HepG2 (cell line): ENCODE measurements around the gene PHKG2. TPM values are rescaled to one million over a fixed set of nuclear protein-coding genes. Genes with fewer than 3 reads are reported as not detected.

Source experiments
- ATAC-seq: fragments of 200-7000 bp; cut with Tn5 transposase; 3 replicates; pipeline ENCODE4 v1.9.1; 2020; ENCODE audit warnings: mild to moderate bottlenecking, moderate library complexity
- BruUV-seq: library from RNA; stranded (reverse); fragments of 400-500 nt; replicated peaks from 2 replicates; lab custom pipeline; 2021; lab: Mats Ljungman, UMichigan
- CTCF ChIA-PET: fragments of 300-600 bp; formaldehyde crosslinking; extraction: SDS; loops from one replicate; lab custom pipeline; 2021; ENCODE audit warnings: low total read pairs, inconsistent platforms, low intra/inter-chr PET ratio; lab: Yijun Ruan, JAX
- POLR2A ChIA-PET: fragments of 350-600 bp; sonication (Branson Sonifier 250); formaldehyde crosslinking; loops from one replicate; lab custom pipeline; 2020; ENCODE audit warnings: antibody characterized with exemption, inconsistent platforms; lab: Yijun Ruan, JAX
- DNase-seq: peaks from one replicate; pipeline ENCODE4 v3.0.0-alpha.2; 2015; ENCODE audit warnings: low spot score
- FAIRE-seq: peaks from 3 replicates; lab custom pipeline; 2011; peaks lifted over from hg19 to GRCh38; lab: Jason Lieb, UNC
- H2AFZ ChIP-seq: one replicate; pipeline ENCODE4 v1.6.1; 2011; ENCODE audit warnings: low read length, inconsistent platforms
- H3K27ac ChIP-seq: fragments of 300-600 bp; 3 replicates; pipeline ENCODE4 v1.8.0; 2011; ENCODE audit warnings: mixed run types, mild to moderate bottlenecking, mixed read lengths, low read length, inconsistent platforms; ENCODE audit not compliant: insufficient read depth; ENCODE audit errors: extremely low read length
- H3K27me3 ChIP-seq, 2 experiments: fragments of 200-600 bp in 1 of 2; 2 replicates in 1 of 2; 3 replicates in 1 of 2; pipeline versions ENCODE4 v1.6.0 to v1.8.0; 2011; ENCODE audit warnings: low read length in 2 of 2, mild to moderate bottlenecking in 2 of 2, moderate library complexity in 2 of 2, inconsistent platforms in 1 of 2; ENCODE audit not compliant: insufficient read depth in 2 of 2, control insufficient read depth in 1 of 2
- H3K36me3 ChIP-seq, 2 experiments: fragments of 200-600 bp in 1 of 2; replicated peaks in 1 of 2; 2 replicates in 1 of 2; 3 replicates in 1 of 2; pipeline versions ENCODE4 v1.5.1 to v1.8.0; 2011; ENCODE audit warnings: low read length in 2 of 2, inconsistent platforms in 1 of 2; ENCODE audit not compliant: insufficient read depth in 2 of 2, control insufficient read depth in 1 of 2
- H3K4me1 ChIP-seq: 2 replicates; pipeline ENCODE4 v1.5.1; 2012; ENCODE audit warnings: low read length, inconsistent platforms; ENCODE audit not compliant: insufficient read depth
- H3K4me2 ChIP-seq: 2 replicates; pipeline ENCODE4 v1.6.0; 2011; ENCODE audit warnings: low read depth, low read length, inconsistent platforms
- H3K4me3 ChIP-seq, 3 experiments: fragments of 200-600 bp in 1 of 3; sonication (generic), shearing (Covaris generic) in 1 of 3; replicated peaks in 1 of 3; 2 replicates each; pipeline ENCODE4 v1.5.1; 2011 to 2016; ENCODE audit warnings: low read length in 3 of 3, inconsistent platforms in 2 of 3, low read depth in 2 of 3, mild to moderate bottlenecking in 2 of 3, control low read depth in 1 of 3, mixed read lengths in 1 of 3; ENCODE audit not compliant: insufficient read depth in 1 of 3
- H3K79me2 ChIP-seq: one replicate; pipeline ENCODE4 v1.6.1; 2011; ENCODE audit warnings: low read length, inconsistent platforms; ENCODE audit not compliant: insufficient read depth
- H3K9ac ChIP-seq: 2 replicates; pipeline ENCODE4 v1.6.0; 2011; ENCODE audit warnings: mild to moderate bottlenecking, low read depth, low read length, inconsistent platforms; ENCODE audit not compliant: insufficient read depth
- H3K9me3 ChIP-seq: 2 replicates; pipeline ENCODE4 v1.5.1; 2012; ENCODE audit warnings: mild to moderate bottlenecking, low read length
- H4K20me1 ChIP-seq: 2 replicates; pipeline ENCODE4 v1.6.0; 2011; ENCODE audit warnings: inconsistent platforms, mild to moderate bottlenecking, low read length, moderate library complexity; ENCODE audit not compliant: insufficient read depth
- EZH2 ChIP-seq: conservative IDR thresholded peaks from 2 replicates; pipeline ENCODE4 v1.6.1; 2012; ENCODE audit warnings: mild to moderate bottlenecking, low read depth, low read length, moderate library complexity
- HMG20A ChIP-seq: IDR thresholded peaks from 2 replicates; pipeline ENCODE4 v1.6.1; 2016; ENCODE audit warnings: borderline replicate concordance
- SKI ChIP-seq: fragments of 450-650 bp; IDR thresholded peaks from one replicate; pipeline ENCODE4 v1.6.1; 2018; ENCODE audit warnings: mild to moderate bottlenecking; ENCODE audit not compliant: partially characterized antibody
- TBP ChIP-seq: sonication (generic); formaldehyde crosslinking; IDR thresholded peaks from 2 replicates; pipeline ENCODE4 v1.5.0; 2020; ENCODE audit warnings: missing genetic modification reagents
- ZC3H13 ChIP-seq: sonication (generic); formaldehyde crosslinking; IDR thresholded peaks from 2 replicates; pipeline ENCODE4 v1.8.1; 2023; ENCODE audit warnings: mild to moderate bottlenecking, missing genetic modification reagents, moderate library complexity
- ZNF460 ChIP-seq: sonication (generic); formaldehyde crosslinking; IDR thresholded peaks from 2 replicates; pipeline ENCODE4 v1.5.1; 2020; ENCODE audit warnings: missing genetic modification reagents, mild to moderate bottlenecking, borderline replicate concordance
- ZNF562 ChIP-seq: sonication (generic); formaldehyde crosslinking; IDR thresholded peaks from 2 replicates; pipeline ENCODE4 v1.8.0; 2022; ENCODE audit warnings: missing genetic modification reagents, borderline replicate concordance
- ZNF564 ChIP-seq: sonication (generic); formaldehyde crosslinking; IDR thresholded peaks from 2 replicates; pipeline ENCODE4 v1.8.1; 2023; ENCODE audit warnings: mild to moderate bottlenecking, missing genetic modification reagents
- ZNF644 ChIP-seq: IDR thresholded peaks from 2 replicates; pipeline ENCODE4 v1.6.1; 2016; ENCODE audit warnings: low read depth
- ZNF776 ChIP-seq: sonication (generic); formaldehyde crosslinking; IDR thresholded peaks from 2 replicates; pipeline ENCODE4 v1.4.0; 2020; ENCODE audit warnings: mild to moderate bottlenecking, missing genetic modification reagents
- ZSCAN29 ChIP-seq: sonication (generic); formaldehyde crosslinking; conservative IDR thresholded peaks from 2 replicates; pipeline ENCODE4 v1.4.0; 2020; ENCODE audit warnings: mild to moderate bottlenecking, missing genetic modification reagents
- WGBS: methylation state at CpG from one replicate; pipeline ENCODE4 v1.1.6; 2017; ENCODE audit warnings: low lambda C conversion rate; 5-methylcytosine and 5-hydroxymethylcytosine counted together
- in situ Hi-C: cut with HindIII; loops from 2 replicates; pipeline ENCODE4 v1.10.0; 2017; ENCODE audit warnings: low pct_unique_long_range_greater_than_20kb; ENCODE audit not compliant: extremely low pct_ligation_motif_present
- intact Hi-C: fragments of 100-400 bp; cut with micrococcal nuclease; formaldehyde crosslinking; loops from one replicate; pipeline ENCODE4 v1.10.0; 2022; ENCODE audit not compliant: unreplicated experiment
- polyA plus RNA-seq, 8 experiments: library from polyadenylated mRNA; depleted of rRNA in 3 of 8; stranded (reverse) in 7 of 8; unstranded in 1 of 8; fragments of >200 nt; fragmentation: Illumina TruSeq in 4 of 8; extraction: Trizol in 4 of 8; gene quantifications; 2 replicates each; pipeline versions ENCODE4 v1.2.1 to v1.2.3, GENCODE V29; 2011 to 2016; ENCODE audit warnings: low read depth in 4 of 8, missing spikeins in 1 of 8, mixed read lengths in 1 of 8; ENCODE audit not compliant: insufficient read depth in 1 of 8
- total RNA-seq, 5 experiments: library from RNA; depleted of rRNA; stranded (reverse); fragments of >200 nt; fragmentation: Illumina TruSeq; extraction: Trizol; gene quantifications; 2 replicates each; pipeline ENCODE4 v1.2.3, GENCODE V29; 2016; ENCODE audit warnings: low read depth in 1 of 5
- TF ChIP-seq, protein P1 (sequence below): sonication (generic); formaldehyde crosslinking; conservative IDR thresholded peaks from 2 replicates; pipeline ENCODE4 v1.8.0; 2022; ENCODE audit warnings: missing genetic modification reagents
- TF ChIP-seq, protein P2 (sequence below): IDR thresholded peaks from 2 replicates; pipeline ENCODE4 v1.6.1; 2016; ENCODE audit warnings: low read depth
- TF ChIP-seq, protein P3 (sequence below): sonication (generic); formaldehyde crosslinking; IDR thresholded peaks from 2 replicates; pipeline ENCODE4 v1.5.1; 2020; ENCODE audit warnings: missing genetic modification reagents, mild to moderate bottlenecking, borderline replicate concordance
- TF ChIP-seq, protein P4 (sequence below): sonication (generic); formaldehyde crosslinking; IDR thresholded peaks from 2 replicates; pipeline ENCODE4 v1.4.0; 2020; ENCODE audit warnings: missing genetic modification reagents, borderline replicate concordance
- TF ChIP-seq, protein P5 (sequence below): IDR thresholded peaks from 2 replicates; pipeline ENCODE4 v1.6.1; 2018; ENCODE audit warnings: missing genetic modification reagents

The PHKG2 gene
- total and polyA plus RNA-seq, 2 of the 13 experiments (the other 11 are each of a cell fraction or from before 2014, with no cell fraction given) = 37.4 to 42.1 TPM

DNA sequence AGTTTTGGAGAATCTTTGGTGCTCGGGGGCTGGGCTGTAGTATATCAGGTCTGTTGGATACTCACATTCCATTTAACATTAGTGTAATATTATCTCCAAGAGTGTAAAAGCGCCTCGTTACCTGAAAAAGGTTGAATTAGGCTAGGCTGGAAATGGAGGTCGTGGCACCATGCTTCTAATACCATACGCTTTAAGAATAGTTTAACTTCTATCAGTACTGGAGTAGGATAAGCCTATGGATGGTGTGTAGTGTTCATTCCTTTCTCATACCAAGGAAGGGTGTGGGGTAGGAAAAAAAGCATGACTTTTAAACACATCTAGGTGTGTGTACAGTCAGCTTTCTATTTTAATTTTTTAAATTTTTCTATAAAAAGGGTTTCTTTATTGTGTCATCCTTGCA lies 47.3 kb upstream of the PHKG2 start:
- intact Hi-C loops = no loop called here
- WGBS = 97% methylated on average over 5 of the region's 5 CpGs
- TF ChIP-seq ZNF564 (no peak), ZC3H13 (no peak), ZNF460 (CRISPR knock-in tag) (no peak), ZSCAN29 (CRISPR knock-in tag) (no peak), HMG20A (CRISPR knock-in tag) (no peak), ZNF644 (CRISPR knock-in tag) (no peak), SKI (no peak), EZH2 (no peak), ZNF776 (no peak), ZNF562 (CRISPR knock-in tag) (no peak), TBP (CRISPR knock-in tag) (no peak)
- TF ChIP-seq, protein P1, sequence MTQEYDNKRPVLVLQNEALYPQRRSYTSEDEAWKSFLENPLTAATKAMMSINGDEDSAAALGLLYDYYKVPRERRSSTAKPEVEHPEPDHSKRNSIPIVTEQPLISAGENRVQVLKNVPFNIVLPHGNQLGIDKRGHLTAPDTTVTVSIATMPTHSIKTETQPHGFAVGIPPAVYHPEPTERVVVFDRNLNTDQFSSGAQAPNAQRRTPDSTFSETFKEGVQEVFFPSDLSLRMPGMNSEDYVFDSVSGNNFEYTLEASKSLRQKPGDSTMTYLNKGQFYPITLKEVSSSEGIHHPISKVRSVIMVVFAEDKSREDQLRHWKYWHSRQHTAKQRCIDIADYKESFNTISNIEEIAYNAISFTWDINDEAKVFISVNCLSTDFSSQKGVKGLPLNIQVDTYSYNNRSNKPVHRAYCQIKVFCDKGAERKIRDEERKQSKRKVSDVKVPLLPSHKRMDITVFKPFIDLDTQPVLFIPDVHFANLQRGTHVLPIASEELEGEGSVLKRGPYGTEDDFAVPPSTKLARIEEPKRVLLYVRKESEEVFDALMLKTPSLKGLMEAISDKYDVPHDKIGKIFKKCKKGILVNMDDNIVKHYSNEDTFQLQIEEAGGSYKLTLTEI = no peak
- TF ChIP-seq, protein P2, sequence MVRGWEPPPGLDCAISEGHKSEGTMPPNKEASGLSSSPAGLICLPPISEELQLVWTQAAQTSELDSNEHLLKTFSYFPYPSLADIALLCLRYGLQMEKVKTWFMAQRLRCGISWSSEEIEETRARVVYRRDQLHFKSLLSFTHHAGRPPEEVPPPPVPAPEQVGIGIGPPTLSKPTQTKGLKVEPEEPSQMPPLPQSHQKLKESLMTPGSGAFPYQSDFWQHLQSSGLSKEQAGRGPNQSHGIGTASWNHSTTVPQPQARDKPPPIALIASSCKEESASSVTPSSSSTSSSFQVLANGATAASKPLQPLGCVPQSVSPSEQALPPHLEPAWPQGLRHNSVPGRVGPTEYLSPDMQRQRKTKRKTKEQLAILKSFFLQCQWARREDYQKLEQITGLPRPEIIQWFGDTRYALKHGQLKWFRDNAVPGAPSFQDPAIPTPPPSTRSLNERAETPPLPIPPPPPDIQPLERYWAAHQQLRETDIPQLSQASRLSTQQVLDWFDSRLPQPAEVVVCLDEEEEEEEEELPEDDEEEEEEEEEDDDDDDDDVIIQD (CRISPR knock-in tag) = no peak
- TF ChIP-seq, protein P3, sequence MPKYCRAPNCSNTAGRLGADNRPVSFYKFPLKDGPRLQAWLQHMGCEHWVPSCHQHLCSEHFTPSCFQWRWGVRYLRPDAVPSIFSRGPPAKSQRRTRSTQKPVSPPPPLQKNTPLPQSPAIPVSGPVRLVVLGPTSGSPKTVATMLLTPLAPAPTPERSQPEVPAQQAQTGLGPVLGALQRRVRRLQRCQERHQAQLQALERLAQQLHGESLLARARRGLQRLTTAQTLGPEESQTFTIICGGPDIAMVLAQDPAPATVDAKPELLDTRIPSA (CRISPR knock-in tag) = no peak
- TF ChIP-seq, protein P4, sequence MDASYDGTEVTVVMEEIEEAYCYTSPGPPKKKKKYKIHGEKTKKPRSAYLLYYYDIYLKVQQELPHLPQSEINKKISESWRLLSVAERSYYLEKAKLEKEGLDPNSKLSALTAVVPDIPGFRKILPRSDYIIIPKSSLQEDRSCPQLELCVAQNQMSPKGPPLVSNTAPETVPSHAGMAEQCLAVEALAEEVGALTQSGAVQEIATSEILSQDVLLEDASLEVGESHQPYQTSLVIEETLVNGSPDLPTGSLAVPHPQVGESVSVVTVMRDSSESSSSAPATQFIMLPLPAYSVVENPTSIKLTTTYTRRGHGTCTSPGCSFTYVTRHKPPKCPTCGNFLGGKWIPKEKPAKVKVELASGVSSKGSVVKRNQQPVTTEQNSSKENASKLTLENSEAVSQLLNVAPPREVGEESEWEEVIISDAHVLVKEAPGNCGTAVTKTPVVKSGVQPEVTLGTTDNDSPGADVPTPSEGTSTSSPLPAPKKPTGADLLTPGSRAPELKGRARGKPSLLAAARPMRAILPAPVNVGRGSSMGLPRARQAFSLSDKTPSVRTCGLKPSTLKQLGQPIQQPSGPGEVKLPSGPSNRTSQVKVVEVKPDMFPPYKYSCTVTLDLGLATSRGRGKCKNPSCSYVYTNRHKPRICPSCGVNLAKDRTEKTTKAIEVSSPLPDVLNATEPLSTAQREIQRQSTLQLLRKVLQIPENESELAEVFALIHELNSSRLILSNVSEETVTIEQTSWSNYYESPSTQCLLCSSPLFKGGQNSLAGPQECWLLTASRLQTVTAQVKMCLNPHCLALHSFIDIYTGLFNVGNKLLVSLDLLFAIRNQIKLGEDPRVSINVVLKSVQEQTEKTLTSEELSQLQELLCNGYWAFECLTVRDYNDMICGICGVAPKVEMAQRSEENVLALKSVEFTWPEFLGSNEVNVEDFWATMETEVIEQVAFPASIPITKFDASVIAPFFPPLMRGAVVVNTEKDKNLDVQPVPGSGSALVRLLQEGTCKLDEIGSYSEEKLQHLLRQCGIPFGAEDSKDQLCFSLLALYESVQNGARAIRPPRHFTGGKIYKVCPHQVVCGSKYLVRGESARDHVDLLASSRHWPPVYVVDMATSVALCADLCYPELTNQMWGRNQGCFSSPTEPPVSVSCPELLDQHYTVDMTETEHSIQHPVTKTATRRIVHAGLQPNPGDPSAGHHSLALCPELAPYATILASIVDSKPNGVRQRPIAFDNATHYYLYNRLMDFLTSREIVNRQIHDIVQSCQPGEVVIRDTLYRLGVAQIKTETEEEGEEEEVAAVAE (CRISPR knock-in tag) = no peak
- TF ChIP-seq, protein P5, sequence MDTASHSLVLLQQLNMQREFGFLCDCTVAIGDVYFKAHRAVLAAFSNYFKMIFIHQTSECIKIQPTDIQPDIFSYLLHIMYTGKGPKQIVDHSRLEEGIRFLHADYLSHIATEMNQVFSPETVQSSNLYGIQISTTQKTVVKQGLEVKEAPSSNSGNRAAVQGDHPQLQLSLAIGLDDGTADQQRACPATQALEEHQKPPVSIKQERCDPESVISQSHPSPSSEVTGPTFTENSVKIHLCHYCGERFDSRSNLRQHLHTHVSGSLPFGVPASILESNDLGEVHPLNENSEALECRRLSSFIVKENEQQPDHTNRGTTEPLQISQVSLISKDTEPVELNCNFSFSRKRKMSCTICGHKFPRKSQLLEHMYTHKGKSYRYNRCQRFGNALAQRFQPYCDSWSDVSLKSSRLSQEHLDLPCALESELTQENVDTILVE (CRISPR knock-in tag) = no peak

More for the DNA sequence above, 47.3 kb upstream of the PHKG2 start:
- DNase-seq (no peak), ATAC-seq (no peak), FAIRE-seq (no peak)
- Histone ChIP-seq H4K20me1 (peaks cover 16% of the 10 kb centered on the region; the same call in 1 of the 2 replicates), H3K27ac (no peak overlapping the region), H3K4me1 (peaks cover 24% of the 10 kb centered on the region), H3K79me2 (peaks cover 31% of the 10 kb centered on the region), H2AFZ (no peak overlapping the region), H3K9me3 (no peaks in the 10 kb centered on the region), H3K27me3 (no peaks in the 10 kb centered on the region), H3K4me3 (no peak overlapping the region), H3K9ac (no peak overlapping the region), H3K36me3 (peaks cover 22 to 55% of the 10 kb centered on the region in 2 experiments), H3K4me2 (no peak overlapping the region)
- BruUV-seq = no TSS peak
- in situ Hi-C loops = no loop called here
- ChIA-PET CTCF (no interaction called here), POLR2A (interaction anchor here (1.6 kb wide), 1 partner anchor 47 kb away, joined by 3 read pairs; the partner anchor contains the start of gene PHKG2)
